HG03521 (cell line): ENCODE data around the gene KRTAP2-4.
"Not testable (repeated sequence)": the region's sequence is repeated elsewhere in the genome, so short reads cannot be mapped to it uniquely, and the experiment has no call there.

Experiments used
- ATAC-seq: cut with Tn5 transposase; IDR thresholded peaks from one replicate; pipeline ENCODE4 v1.9.1; 2021; ENCODE audit warnings: mild to moderate bottlenecking, moderate library complexity; ENCODE audit not compliant: unreplicated experiment

KRTAP2-4 gene

GRCh38 chr17:41040783-41041571, 24.7 kb downstream of the KRTAP2-4 start, which contains the start of gene KRTAP1-1:
KRTAP1-1 (minus strand) TSS chr17:41041450; CDS start chr17:41041397, 53 bp downstream.
- ATAC-seq: not testable (repeated sequence)

GRCh38 chr17:41037853-41038350, 27.8 kb downstream of the KRTAP2-4 start:
- ATAC-seq: no peak

GRCh38 chr17:41034346-41034935, 31.2 kb downstream of the KRTAP2-4 start, which contains the start of gene KRTAP1-3:
KRTAP1-3 (minus strand) TSS chr17:41034874; CDS start chr17:41034821, 53 bp downstream.
- ATAC-seq: not testable (repeated sequence)

- ATAC-seq: no peak
Measured at GRCh38 chr17:41029633-41030245, 35.9 kb downstream of the KRTAP2-4 start, which contains the start of gene KRTAP1-4. KRTAP1-4 (minus strand) TSS chr17:41030195; CDS start chr17:41030078, 117 bp downstream.

GRCh38 chr17:41026715-41027471, 38.8 kb downstream of the KRTAP2-4 start, which contains the start of gene KRTAP1-5:
KRTAP1-5 (minus strand) TSS chr17:41027208; CDS start chr17:41027155, 53 bp downstream.
- ATAC-seq: no peak

GRCh38 chr17:41024697-41025096, 41.0 kb downstream of the KRTAP2-4 start:
- no peak for ATAC-seq

GRCh38 chr17:41020336-41020735, 45.3 kb downstream of the KRTAP2-4 start:
- ATAC-seq: no peak

GRCh38 chr17:41019415-41019814, 46.3 kb downstream of the KRTAP2-4 start:
- ATAC-seq: no peak

GRCh38 chr17:41018541-41018940, 47.1 kb downstream of the KRTAP2-4 start:
- no peak for ATAC-seq

GRCh38 chr17:41016578-41017215, 49.0 kb downstream of the KRTAP2-4 start:
- ATAC-seq: no peak

GRCh38 chr17:41015454-41015853, 50.2 kb downstream of the KRTAP2-4 start:
- ATAC-seq: no peak
